Lower leg skin (tissue), 3 donors: Measurements from ENCODE around the gene FOSB.
"Not testable (repeated sequence)": the region's sequence is repeated elsewhere in the genome, so short reads cannot be mapped to it uniquely, and the experiment has no call there.

Source experiments
- POLR2A ChIP-seq, 2 donors: fragments of 450-650 bp; IDR thresholded peaks; one replicate each; pipeline ENCODE4 v1.6.1; 2016 to 2017; ENCODE audit warnings: antibody characterized with exemption in 2 of 2, mild to moderate bottlenecking in 1 of 2, moderate library complexity in 1 of 2
- TF ChIP-seq, protein P1 (sequence below), 3 donors: fragments of 450-650 bp; IDR thresholded peaks; one replicate each; pipeline ENCODE4 v1.5.1; 2016; ENCODE audit warnings: antibody characterized with exemption in 3 of 3, mild to moderate bottlenecking in 3 of 3, moderate library complexity in 2 of 3

DNA sequence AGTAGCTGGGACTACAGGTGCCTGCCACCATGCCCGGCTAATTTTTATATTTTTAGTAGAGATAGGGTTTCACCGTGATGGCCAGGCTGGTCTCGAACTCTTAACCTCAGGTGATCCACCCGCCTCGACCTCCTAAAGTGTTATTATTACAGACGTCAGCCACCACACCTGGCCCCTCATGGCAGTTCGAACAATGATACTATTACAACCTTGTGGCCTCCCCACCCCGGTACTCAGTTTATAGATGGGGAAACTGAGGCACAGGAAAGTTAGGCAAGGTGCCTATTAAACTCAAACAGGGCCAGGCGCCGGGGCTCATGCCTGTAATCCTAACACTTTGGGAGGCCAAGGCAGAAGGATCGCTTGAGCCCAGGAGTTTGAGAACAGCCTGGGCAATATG lies 42.6 kb downstream of the FOSB start:
- TF ChIP-seq, protein P1, sequence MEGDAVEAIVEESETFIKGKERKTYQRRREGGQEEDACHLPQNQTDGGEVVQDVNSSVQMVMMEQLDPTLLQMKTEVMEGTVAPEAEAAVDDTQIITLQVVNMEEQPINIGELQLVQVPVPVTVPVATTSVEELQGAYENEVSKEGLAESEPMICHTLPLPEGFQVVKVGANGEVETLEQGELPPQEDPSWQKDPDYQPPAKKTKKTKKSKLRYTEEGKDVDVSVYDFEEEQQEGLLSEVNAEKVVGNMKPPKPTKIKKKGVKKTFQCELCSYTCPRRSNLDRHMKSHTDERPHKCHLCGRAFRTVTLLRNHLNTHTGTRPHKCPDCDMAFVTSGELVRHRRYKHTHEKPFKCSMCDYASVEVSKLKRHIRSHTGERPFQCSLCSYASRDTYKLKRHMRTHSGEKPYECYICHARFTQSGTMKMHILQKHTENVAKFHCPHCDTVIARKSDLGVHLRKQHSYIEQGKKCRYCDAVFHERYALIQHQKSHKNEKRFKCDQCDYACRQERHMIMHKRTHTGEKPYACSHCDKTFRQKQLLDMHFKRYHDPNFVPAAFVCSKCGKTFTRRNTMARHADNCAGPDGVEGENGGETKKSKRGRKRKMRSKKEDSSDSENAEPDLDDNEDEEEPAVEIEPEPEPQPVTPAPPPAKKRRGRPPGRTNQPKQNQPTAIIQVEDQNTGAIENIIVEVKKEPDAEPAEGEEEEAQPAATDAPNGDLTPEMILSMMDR (IDR thresholded peaks at IDR 0.05) = not testable (repeated sequence)
- TF ChIP-seq POLR2A (IDR thresholded peaks at IDR 0.05) = not testable (repeated sequence)
